Astrocyte of the spinal cord (primary cell): ENCODE measurements around the gene ADGRF3.

Source experiments
- DNase-seq: peaks from one replicate; pipeline ENCODE4 v3.0.0; 2011; ENCODE audit warnings: low read depth, low spot score
- H3K4me3 ChIP-seq: 2 replicates; pipeline ENCODE4 v1.5.1; 2011; ENCODE audit warnings: low read depth, mild to moderate bottlenecking, low read length, moderate library complexity
- in situ Hi-C: cut with HindIII; loops from 2 replicates; pipeline ENCODE4 v1.10.0; 2017; ENCODE audit warnings: low sequenced_read_pairs
- TF ChIP-seq, protein P1 (sequence below): IDR thresholded peaks from 2 replicates; pipeline ENCODE4 v1.5.1; 2012; ENCODE audit warnings: low read depth, mild to moderate bottlenecking, low read length, inconsistent platforms

Gene ADGRF3

GRCh38 chr2:26318950-26319349 is 27.6 kb downstream of the ADGRF3 start:
- DNase-seq: no peak
- H3K4me3 ChIP-seq: no peak overlapping the region
- TF ChIP-seq, protein P1, sequence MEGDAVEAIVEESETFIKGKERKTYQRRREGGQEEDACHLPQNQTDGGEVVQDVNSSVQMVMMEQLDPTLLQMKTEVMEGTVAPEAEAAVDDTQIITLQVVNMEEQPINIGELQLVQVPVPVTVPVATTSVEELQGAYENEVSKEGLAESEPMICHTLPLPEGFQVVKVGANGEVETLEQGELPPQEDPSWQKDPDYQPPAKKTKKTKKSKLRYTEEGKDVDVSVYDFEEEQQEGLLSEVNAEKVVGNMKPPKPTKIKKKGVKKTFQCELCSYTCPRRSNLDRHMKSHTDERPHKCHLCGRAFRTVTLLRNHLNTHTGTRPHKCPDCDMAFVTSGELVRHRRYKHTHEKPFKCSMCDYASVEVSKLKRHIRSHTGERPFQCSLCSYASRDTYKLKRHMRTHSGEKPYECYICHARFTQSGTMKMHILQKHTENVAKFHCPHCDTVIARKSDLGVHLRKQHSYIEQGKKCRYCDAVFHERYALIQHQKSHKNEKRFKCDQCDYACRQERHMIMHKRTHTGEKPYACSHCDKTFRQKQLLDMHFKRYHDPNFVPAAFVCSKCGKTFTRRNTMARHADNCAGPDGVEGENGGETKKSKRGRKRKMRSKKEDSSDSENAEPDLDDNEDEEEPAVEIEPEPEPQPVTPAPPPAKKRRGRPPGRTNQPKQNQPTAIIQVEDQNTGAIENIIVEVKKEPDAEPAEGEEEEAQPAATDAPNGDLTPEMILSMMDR: no peak
- in situ Hi-C loops: no loop called here

DNA sequence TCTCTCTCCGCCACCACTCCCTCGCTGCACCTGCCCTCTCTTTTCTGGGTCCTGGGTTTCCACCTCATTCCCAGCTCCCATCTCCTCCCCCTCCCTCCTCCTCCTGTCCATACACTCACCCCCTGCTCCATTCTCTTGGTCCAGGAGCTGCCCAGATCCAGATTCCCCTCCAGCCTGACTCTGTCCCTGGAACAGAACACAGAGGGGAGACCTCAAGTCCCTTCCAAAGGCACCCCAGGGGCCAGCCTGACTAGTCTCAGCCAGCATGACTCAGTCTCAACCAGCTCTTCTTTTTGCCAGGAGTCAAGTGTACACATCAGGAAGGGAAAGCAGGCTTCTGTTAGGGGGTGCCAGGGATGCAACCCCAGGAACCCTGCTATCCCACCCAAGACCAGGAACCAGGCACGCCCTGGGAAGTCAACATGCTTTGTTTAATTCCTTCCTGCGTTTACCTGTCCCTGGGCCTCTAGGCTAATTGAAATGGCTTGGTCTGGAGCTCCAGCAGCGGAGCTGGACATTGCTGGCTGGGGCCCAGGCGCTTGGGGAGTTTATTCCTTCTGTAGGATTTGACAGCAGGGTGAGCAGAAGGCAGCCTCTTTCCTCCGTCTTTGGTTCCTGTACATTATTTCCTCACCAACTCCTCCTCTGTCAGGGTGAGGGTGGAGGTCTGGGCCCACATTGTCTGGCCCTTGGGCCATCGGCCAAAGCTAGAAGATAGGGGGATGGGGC is 29.0 kb downstream of the ADGRF3 start:
- in situ Hi-C loops: no loop called here
- no peak overlapping the region for H3K4me3 ChIP-seq
- TF ChIP-seq, protein P1: no peak
- DNase-seq: no peak

- in situ Hi-C loops: no loop called here
- DNase-seq: no peak
- TF ChIP-seq, protein P1: no peak
- H3K4me3 ChIP-seq: no peak overlapping the region
Measured at GRCh38 chr2:26316845-26317244, 29.7 kb downstream of the ADGRF3 start.

DNA sequence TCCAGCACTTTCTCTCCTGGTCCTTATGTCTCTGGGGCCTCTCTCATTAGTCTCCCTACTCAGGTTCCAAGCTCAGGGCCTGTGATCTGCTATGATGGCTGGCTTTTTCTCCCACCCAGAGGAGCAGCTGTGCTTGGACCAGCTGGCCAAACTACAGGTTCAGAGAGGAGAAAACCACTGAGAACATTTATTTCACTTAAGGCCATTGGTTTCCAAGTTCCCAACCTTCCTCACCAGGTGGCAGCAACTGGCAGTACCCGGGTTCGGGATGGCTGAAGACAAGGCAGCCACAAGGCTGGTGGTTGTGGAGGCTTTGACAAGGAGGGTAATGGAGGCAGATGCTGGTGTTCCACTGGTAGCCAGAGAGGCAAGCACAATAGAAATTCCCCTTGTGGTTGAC is 30.5 kb downstream of the ADGRF3 start:
- H3K4me3 ChIP-seq: no peak overlapping the region
- in situ Hi-C loops: no loop called here
- DNase-seq: no peak
- TF ChIP-seq, protein P1: peak; percentile 18

DNA sequence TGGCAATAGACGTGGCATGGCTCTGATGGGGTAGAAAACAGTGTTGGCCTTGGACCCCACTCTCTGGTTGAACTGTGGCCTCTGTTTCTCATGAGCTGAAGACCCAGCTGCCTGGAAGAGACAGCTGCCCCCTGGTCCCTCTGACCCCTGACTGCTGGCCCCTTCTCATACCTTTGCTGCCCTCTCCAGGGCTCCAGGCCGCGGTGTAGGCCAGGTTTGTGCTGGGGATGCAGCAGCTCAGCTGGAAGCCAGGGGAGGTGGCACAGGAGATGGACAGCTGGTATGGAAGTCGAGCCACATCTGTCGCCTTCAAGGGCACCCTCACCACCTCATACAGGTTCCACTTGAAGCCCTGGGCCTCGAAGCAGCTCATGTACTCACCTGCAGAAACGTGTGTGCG is 32.3 kb downstream of the ADGRF3 start:
- TF ChIP-seq, protein P1: no peak
- H3K4me3 ChIP-seq: no peak overlapping the region
- in situ Hi-C loops: no loop called here
- DNase-seq: no peak

DNA sequence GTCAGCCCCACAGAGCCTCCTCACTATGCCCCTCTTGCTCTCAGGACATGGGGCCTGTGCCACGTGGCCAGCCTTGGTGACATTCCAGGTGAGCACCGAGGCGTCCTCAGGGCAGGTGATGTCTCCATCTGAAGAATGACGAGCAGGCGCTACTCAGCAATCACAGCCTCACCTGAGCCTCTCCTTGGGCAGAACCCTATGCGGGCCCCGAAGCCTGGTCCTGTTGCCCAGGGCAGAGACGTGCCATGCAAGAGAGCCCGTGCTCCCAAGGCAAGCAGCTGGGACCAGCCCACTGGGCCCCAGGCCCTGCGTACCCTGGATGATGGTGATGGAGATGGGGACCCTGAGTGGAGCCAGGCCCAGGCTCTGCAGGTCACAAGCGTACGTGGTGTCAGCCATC is 33.1 kb downstream of the ADGRF3 start:
- H3K4me3 ChIP-seq: no peak overlapping the region
- in situ Hi-C loops: no loop called here
- no peak for DNase-seq
- TF ChIP-seq, protein P1: no peak
